Stomach (tissue), 4 donors: ENCODE results near the gene RIN3.

ENCODE experiments used
- EP300 ChIP-seq: sonication (generic); formaldehyde crosslinking; IDR thresholded peaks from one replicate; pipeline ENCODE4 v1.6.1; 2017; ENCODE audit warnings: antibody characterized with exemption
- POLR2A ChIP-seq, 4 donors: fragments of 450-650 bp; IDR thresholded peaks; one replicate each; pipeline ENCODE4 v1.6.1; 2016; ENCODE audit warnings: antibody characterized with exemption in 4 of 4, control low read depth in 2 of 4, mild to moderate bottlenecking in 1 of 4, moderate library complexity in 1 of 4
- POLR2AphosphoS5 ChIP-seq, 3 donors: sonication (generic); formaldehyde crosslinking; IDR thresholded peaks; one replicate each; pipeline ENCODE4 v1.6.1; 2016; ENCODE audit warnings: antibody characterized with exemption in 3 of 3
- TF ChIP-seq, protein P1 (sequence below), 7 experiments: fragments of 450-650 bp in 4 of 7; fragments of 200-600 bp in 3 of 7; sonication (generic) in 3 of 7; IDR thresholded peaks; one replicate each; pipeline ENCODE4 v1.5.1; 2016 to 2019; ENCODE audit warnings: antibody characterized with exemption in 7 of 7, control low read depth in 2 of 7, mild to moderate bottlenecking in 1 of 7

DNA sequence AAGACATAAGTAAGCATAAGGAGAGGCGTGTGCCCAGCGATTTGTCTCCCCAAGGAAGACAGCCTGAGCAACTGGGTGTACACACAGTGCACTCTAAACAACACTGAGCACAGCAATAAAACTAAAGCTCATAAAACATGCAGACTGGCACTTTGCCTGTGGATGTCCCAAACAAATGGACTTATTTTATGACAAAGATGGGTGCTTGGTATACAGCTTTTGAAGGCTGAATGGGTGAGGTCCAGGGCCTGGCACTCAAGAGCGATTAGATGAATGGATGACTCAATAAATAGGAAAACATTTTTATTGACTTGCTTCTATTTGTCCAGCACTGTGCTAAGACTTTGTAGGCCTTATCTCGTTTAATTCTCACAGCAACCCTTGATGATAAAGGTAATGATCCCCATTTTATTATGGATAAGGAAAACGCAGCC lies 206.3 kb downstream of the RIN3 start:
- TF ChIP-seq, protein P1, sequence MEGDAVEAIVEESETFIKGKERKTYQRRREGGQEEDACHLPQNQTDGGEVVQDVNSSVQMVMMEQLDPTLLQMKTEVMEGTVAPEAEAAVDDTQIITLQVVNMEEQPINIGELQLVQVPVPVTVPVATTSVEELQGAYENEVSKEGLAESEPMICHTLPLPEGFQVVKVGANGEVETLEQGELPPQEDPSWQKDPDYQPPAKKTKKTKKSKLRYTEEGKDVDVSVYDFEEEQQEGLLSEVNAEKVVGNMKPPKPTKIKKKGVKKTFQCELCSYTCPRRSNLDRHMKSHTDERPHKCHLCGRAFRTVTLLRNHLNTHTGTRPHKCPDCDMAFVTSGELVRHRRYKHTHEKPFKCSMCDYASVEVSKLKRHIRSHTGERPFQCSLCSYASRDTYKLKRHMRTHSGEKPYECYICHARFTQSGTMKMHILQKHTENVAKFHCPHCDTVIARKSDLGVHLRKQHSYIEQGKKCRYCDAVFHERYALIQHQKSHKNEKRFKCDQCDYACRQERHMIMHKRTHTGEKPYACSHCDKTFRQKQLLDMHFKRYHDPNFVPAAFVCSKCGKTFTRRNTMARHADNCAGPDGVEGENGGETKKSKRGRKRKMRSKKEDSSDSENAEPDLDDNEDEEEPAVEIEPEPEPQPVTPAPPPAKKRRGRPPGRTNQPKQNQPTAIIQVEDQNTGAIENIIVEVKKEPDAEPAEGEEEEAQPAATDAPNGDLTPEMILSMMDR (IDR thresholded peaks at IDR 0.05): no peak
- TF ChIP-seq POLR2AphosphoS5 (IDR thresholded peaks at IDR 0.05) (peak in 1 of 3 donors; percentile 60), POLR2A (IDR thresholded peaks at IDR 0.05) (no peak), EP300 (no peak)
